Measurements from ENCODE around the gene EEF1A2.
A peak's percentile ranks its signal among the peaks of the same experiment; 100 is the strongest.

The EEF1A2 gene

GRCh38 chr20:63520934-63521601, 22.2 kb upstream of the EEF1A2 start:
- TF ChIP-seq SIN3A (IDR thresholded peaks at IDR 0.05; ENCODE audit: borderline replicate concordance, insufficient read depth, low read length) (no peak; the same call in 1 of the 2 replicates), FOXP2 (optimal IDR thresholded peaks at IDR 0.05; ENCODE audit: borderline replicate concordance, extremely low read depth, extremely low read length, insufficient read depth) (no peak), POLR2AphosphoS5 (IDR thresholded peaks at IDR 0.05; ENCODE audit: low read depth, low read length) (no peak; the same call in 1 of the 2 replicates), TAF1 (IDR thresholded peaks at IDR 0.05; ENCODE audit: borderline replicate concordance, insufficient read depth, low read length) (no peak; the same call in 1 of the 2 replicates)

GRCh38 chr20:63520504-63520933, 21.6 kb upstream of the EEF1A2 start, which contains the start of gene PPDPF:
PPDPF (plus strand) TSS chr20:63520765; CDS start chr20:63521309, 544 bp downstream.
- peak; percentile 55; the same call in 1 of the 2 replicates for TF ChIP-seq SIN3A (IDR thresholded peaks at IDR 0.05; ENCODE audit: borderline replicate concordance, insufficient read depth, low read length)
- TF ChIP-seq TAF1 (IDR thresholded peaks at IDR 0.05; ENCODE audit: borderline replicate concordance, insufficient read depth, low read length) = peak; percentile 79; the same call in 1 of the 2 replicates
- peak; percentile 90 for TF ChIP-seq POLR2AphosphoS5 (IDR thresholded peaks at IDR 0.05; ENCODE audit: low read depth, low read length)
- no peak for TF ChIP-seq REST (IDR thresholded peaks at IDR 0.05; ENCODE audit: insufficient read depth in 1 of 2, low read depth in 2 of 2, low read length in 2 of 2)

- no peak for TF ChIP-seq POLR2AphosphoS5 (IDR thresholded peaks at IDR 0.05; ENCODE audit: low read depth, low read length)
- TF ChIP-seq FOXP2 (optimal IDR thresholded peaks at IDR 0.05; ENCODE audit: borderline replicate concordance, extremely low read depth, extremely low read length, insufficient read depth) = no peak
- no peak for TF ChIP-seq SIN3A (IDR thresholded peaks at IDR 0.05; ENCODE audit: borderline replicate concordance, insufficient read depth, low read length)
- TF ChIP-seq REST (IDR thresholded peaks at IDR 0.05; ENCODE audit: insufficient read depth in 1 of 2, low read depth in 2 of 2, low read length in 2 of 2) = no peak
- no peak for TF ChIP-seq TAF1 (IDR thresholded peaks at IDR 0.05; ENCODE audit: borderline replicate concordance, insufficient read depth, low read length)
These were observed 21.0 kb upstream of the EEF1A2 start for GRCh38 chr20:63519668-63520503.

- TF ChIP-seq POLR2AphosphoS5 (IDR thresholded peaks at IDR 0.05; ENCODE audit: low read depth, low read length) = no peak
- no peak for TF ChIP-seq SIN3A (IDR thresholded peaks at IDR 0.05; ENCODE audit: borderline replicate concordance, insufficient read depth, low read length)
- no peak for TF ChIP-seq TAF1 (IDR thresholded peaks at IDR 0.05; ENCODE audit: borderline replicate concordance, insufficient read depth, low read length)
- TF ChIP-seq FOXP2 (optimal IDR thresholded peaks at IDR 0.05; ENCODE audit: borderline replicate concordance, extremely low read depth, extremely low read length, insufficient read depth) = no peak
- TF ChIP-seq REST (IDR thresholded peaks at IDR 0.05; ENCODE audit: insufficient read depth in 1 of 2, low read depth in 2 of 2, low read length in 2 of 2) = no peak
These were observed 20.2 kb upstream of the EEF1A2 start for GRCh38 chr20:63518946-63519667.

GRCh38 chr20:63518351-63518861, 19.5 kb upstream of the EEF1A2 start:
- TF ChIP-seq REST (IDR thresholded peaks at IDR 0.05; ENCODE audit: insufficient read depth in 1 of 2, low read depth in 2 of 2, low read length in 2 of 2) (no peak), FOXP2 (optimal IDR thresholded peaks at IDR 0.05; ENCODE audit: borderline replicate concordance, extremely low read depth, extremely low read length, insufficient read depth) (no peak), SIN3A (IDR thresholded peaks at IDR 0.05; ENCODE audit: borderline replicate concordance, insufficient read depth, low read length) (no peak), POLR2AphosphoS5 (IDR thresholded peaks at IDR 0.05; ENCODE audit: low read depth, low read length) (no peak), TAF1 (IDR thresholded peaks at IDR 0.05; ENCODE audit: borderline replicate concordance, insufficient read depth, low read length) (no peak)
